CD4-positive, alpha-beta T cell (primary cell): Measurements from ENCODE around the gene SERPINA5. TPM values are rescaled to one million over a fixed set of nuclear protein-coding genes. Genes with fewer than 3 reads are reported as not detected.

Experiments used
- ATAC-seq: fragments of 200-7000 bp; cut with Tn5 transposase; one replicate; pipeline ENCODE4 v1.10.0; 2022; ENCODE audit warnings: mild to moderate bottlenecking; ENCODE audit not compliant: poor library complexity
- CTCF ChIA-PET: fragments of 350-600 bp; sonication (Branson Sonifier 250); formaldehyde crosslinking; loops from one replicate; lab custom pipeline; 2021; ENCODE audit warnings: antibody characterized with exemption, inconsistent platforms; lab: Charles Lee
- POLR2A ChIA-PET: fragments of 350-600 bp; sonication (Branson Sonifier 250); formaldehyde crosslinking; loops from one replicate; lab custom pipeline; 2021; ENCODE audit warnings: antibody characterized with exemption, inconsistent platforms; lab: Charles Lee
- DNase-seq, 14 experiments: peaks; one replicate each; pipeline ENCODE4 v3.0.0-alpha.2; 2013 to 2020; ENCODE audit warnings: mixed read lengths in 2 of 14
- H3K27ac ChIP-seq, 2 donors: one replicate each; pipeline versions ENCODE4 v1.5.1 to v1.7.0; 2013; ENCODE audit warnings: low read length in 2 of 2, low read depth in 1 of 2, mild to moderate bottlenecking in 1 of 2
- H3K27me3 ChIP-seq, 2 experiments: 1 replicate in 1 of 2; 2 replicates in 1 of 2; pipeline versions ENCODE4 v1.6.1 to v1.7.0; 2013; ENCODE audit warnings: low read length in 2 of 2, control low read depth in 1 of 2, mild to moderate bottlenecking in 1 of 2, moderate library complexity in 1 of 2; ENCODE audit not compliant: insufficient read depth in 2 of 2, control insufficient read depth in 1 of 2
- H3K36me3 ChIP-seq: one replicate; pipeline ENCODE4 v1.6.1; 2013; ENCODE audit warnings: low read length, control low read depth; ENCODE audit not compliant: insufficient read depth
- H3K4me1 ChIP-seq: one replicate; pipeline ENCODE4 v1.6.1; 2013; ENCODE audit warnings: low read length, control low read depth; ENCODE audit not compliant: insufficient read depth
- H3K4me3 ChIP-seq: one replicate; pipeline ENCODE4 v1.5.1; 2013; ENCODE audit warnings: mild to moderate bottlenecking, low read length, moderate library complexity
- H3K9me3 ChIP-seq, 2 experiments: 1 replicate in 1 of 2; 2 replicates in 1 of 2; pipeline versions ENCODE4 v1.6.1 to v1.7.0; 2013; ENCODE audit warnings: low read length in 2 of 2, mild to moderate bottlenecking in 2 of 2, control low read depth in 1 of 2, moderate library complexity in 1 of 2; ENCODE audit not compliant: control insufficient read depth in 1 of 2, insufficient read depth in 1 of 2
- H3K27ac Mint-ChIP-seq: one replicate; pipeline ENCODE4 v1.8.0; 2020; ENCODE audit warnings: mixed read lengths
- H3K27me3 Mint-ChIP-seq: one replicate; pipeline ENCODE4 v1.8.0; 2021; ENCODE audit warnings: mixed read lengths
- H3K36me3 Mint-ChIP-seq: one replicate; pipeline ENCODE4 v1.8.0; 2021; ENCODE audit warnings: low read depth, mixed read lengths
- H3K4me1 Mint-ChIP-seq: one replicate; pipeline ENCODE4 v1.8.0; 2021; ENCODE audit warnings: low read depth, mixed read lengths
- H3K4me3 Mint-ChIP-seq: one replicate; pipeline ENCODE4 v1.8.0; 2020; ENCODE audit warnings: mild to moderate bottlenecking, mixed read lengths
- H3K9me3 Mint-ChIP-seq: one replicate; pipeline ENCODE4 v1.8.0; 2020; ENCODE audit warnings: mixed read lengths
- CTCF ChIP-seq: fragments of 200-600 bp; IDR thresholded peaks from one replicate; pipeline ENCODE4 v1.8.0; 2022; ENCODE audit warnings: antibody characterized with exemption, mild to moderate bottlenecking
- intact Hi-C, 2 experiments: fragments of 100-400 bp; cut with DNase I in 1 of 2; cut with micrococcal nuclease in 1 of 2; formaldehyde crosslinking; loops; one replicate each; pipeline versions ENCODE4 v1.15.1 to v1.9.0; 2023 to 2025; cut with DNase I, micrococcal nuclease
- total RNA-seq, 174 experiments: library from RNA in 2 of 174; stranded (reverse) in 2 of 174; gene quantifications; one replicate each; pipeline ENCODE4 v1.2.3 and lab custom pipeline; 2021 to 2026

SERPINA5 gene
- total RNA-seq, 2 experiments from 2014 or later: not detected

DNA sequence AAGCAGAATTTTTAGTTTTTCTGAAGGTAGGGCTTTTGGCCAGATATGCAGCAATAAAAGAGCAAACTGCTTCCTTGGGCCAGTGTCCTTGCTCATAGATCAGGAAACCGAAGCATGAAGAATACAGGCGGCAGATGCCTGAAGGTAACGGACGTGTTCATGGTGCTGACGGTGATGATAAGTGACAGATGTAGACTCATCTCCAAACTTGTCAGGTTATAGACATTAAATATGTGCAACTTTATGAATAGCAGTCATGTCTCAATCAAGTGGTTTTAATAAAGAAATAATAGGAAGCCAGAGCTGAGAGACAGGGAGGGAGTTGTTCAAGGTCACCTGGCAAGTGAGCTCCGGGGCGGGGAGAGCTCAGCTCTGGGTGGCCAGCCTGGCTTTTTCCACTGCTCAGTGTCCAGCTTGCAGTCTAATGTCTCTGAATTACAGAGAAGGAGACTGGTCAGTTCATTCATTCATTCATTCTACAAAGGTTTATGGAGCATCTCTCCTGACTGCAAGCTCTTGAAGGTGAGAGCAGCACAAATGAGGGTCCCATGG, 1.0 kb downstream of the SERPINA5 start:
- H3K27ac Mint-ChIP-seq: no peak overlapping the region
- H3K27ac ChIP-seq: no peak overlapping the region
- ATAC-seq: no peak
- H3K9me3 ChIP-seq: peaks cover 0 to 7% of the 10 kb centered on the region in 2 experiments
- POLR2A ChIA-PET: no interaction called here
- no peak for DNase-seq
- peaks cover 0 to 6% of the 10 kb centered on the region in 2 experiments for H3K27me3 ChIP-seq
- no peaks in the 10 kb centered on the region for H3K9me3 Mint-ChIP-seq
- H3K4me1 ChIP-seq: no peaks in the 10 kb centered on the region
- no peaks in the 10 kb centered on the region for H3K4me1 Mint-ChIP-seq
- intact Hi-C loops: no loop called here
- CTCF ChIA-PET: no interaction called here
- H3K4me3 ChIP-seq: no peak overlapping the region
- H3K4me3 Mint-ChIP-seq: no peak overlapping the region
- no peaks in the 10 kb centered on the region for H3K36me3 ChIP-seq
- H3K27me3 Mint-ChIP-seq: peaks cover 30% of the 10 kb centered on the region
- H3K36me3 Mint-ChIP-seq: no peaks in the 10 kb centered on the region
- TF ChIP-seq CTCF: no peak

GRCh38 chr14:94582851-94583250, 1.6 kb downstream of the SERPINA5 start:
- Mint-ChIP-seq H3K9me3 (no peaks in the 10 kb centered on the region), H3K4me3 (no peak overlapping the region), H3K27me3 (peaks cover 30% of the 10 kb centered on the region), H3K27ac (no peak overlapping the region), H3K4me1 (no peaks in the 10 kb centered on the region), H3K36me3 (no peaks in the 10 kb centered on the region)
- ATAC-seq (no peak), DNase-seq (no peak)
- intact Hi-C loops: no loop called here
- CTCF ChIA-PET: no interaction called here
- Histone ChIP-seq H3K36me3 (no peaks in the 10 kb centered on the region), H3K9me3 (peaks cover 0 to 7% of the 10 kb centered on the region in 2 experiments), H3K4me1 (no peaks in the 10 kb centered on the region), H3K27me3 (peaks cover 0 to 6% of the 10 kb centered on the region in 2 experiments), H3K27ac (no peak overlapping the region), H3K4me3 (no peak overlapping the region)
- no peak for TF ChIP-seq CTCF
- POLR2A ChIA-PET: no interaction called here

DNA sequence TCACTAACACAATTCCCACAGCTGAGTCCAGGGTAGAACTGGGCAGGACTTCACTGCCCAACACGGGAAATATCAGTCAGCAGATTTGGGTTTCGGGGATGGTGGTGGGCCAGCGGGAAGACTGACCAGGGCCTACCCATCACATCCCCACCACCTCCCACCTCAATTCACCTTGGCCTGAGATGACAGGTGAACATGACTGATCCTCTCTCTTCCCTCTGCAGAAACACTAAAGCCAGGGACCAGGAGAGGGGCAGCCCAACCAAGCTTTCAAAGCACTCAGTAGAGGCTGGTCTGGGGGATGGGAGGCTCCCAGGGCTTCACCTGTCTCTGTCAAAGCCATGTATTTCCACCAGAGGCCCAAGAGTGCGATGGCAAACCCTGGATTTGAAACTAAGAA, 2.3 kb downstream of the SERPINA5 start:
- no peak overlapping the region for H3K27ac Mint-ChIP-seq
- CTCF ChIA-PET: no interaction called here

More for the DNA sequence above, 2.3 kb downstream of the SERPINA5 start:
- peaks cover 0 to 7% of the 10 kb centered on the region in 2 experiments for H3K9me3 ChIP-seq
- POLR2A ChIA-PET: no interaction called here
- H3K27me3 ChIP-seq: peaks cover 0 to 6% of the 10 kb centered on the region in 2 experiments
- Mint-ChIP-seq H3K27me3 (peaks cover 30% of the 10 kb centered on the region), H3K36me3 (no peaks in the 10 kb centered on the region), H3K4me3 (no peak overlapping the region), H3K4me1 (no peaks in the 10 kb centered on the region), H3K9me3 (no peaks in the 10 kb centered on the region)
- H3K4me1 ChIP-seq: no peaks in the 10 kb centered on the region
- no peak overlapping the region for H3K27ac ChIP-seq
- H3K36me3 ChIP-seq: no peaks in the 10 kb centered on the region
- no peak overlapping the region for H3K4me3 ChIP-seq
- intact Hi-C loops: no loop called here
- ATAC-seq (no peak), DNase-seq (no peak)
- TF ChIP-seq CTCF: no peak
